Transverse colon (tissue), 4 donors: ENCODE data around the gene CDC42BPB.

Source experiments
- CTCF ChIP-seq, 5 experiments: fragments of 200-600 bp in 3 of 5; fragments of 450-650 bp in 2 of 5; sonication (generic) in 3 of 5; IDR thresholded peaks; 1 replicate in 2 of 5; 2 replicates in 3 of 5; pipeline ENCODE4 v1.5.1; 2016 to 2017; ENCODE audit warnings: antibody characterized with exemption in 5 of 5, inconsistent platforms in 3 of 5, mild to moderate bottlenecking in 2 of 5, moderate library complexity in 1 of 5
- EP300 ChIP-seq: sonication (generic); formaldehyde crosslinking; IDR thresholded peaks from one replicate; pipeline ENCODE4 v1.6.1; 2017; ENCODE audit warnings: antibody characterized with exemption, low read depth
- POLR2A ChIP-seq: fragments of 450-650 bp; IDR thresholded peaks from one replicate; pipeline ENCODE4 v1.6.1; 2016; ENCODE audit warnings: antibody characterized with exemption, mild to moderate bottlenecking, moderate library complexity
- POLR2AphosphoS5 ChIP-seq, 3 donors: sonication (generic); formaldehyde crosslinking; IDR thresholded peaks; one replicate each; pipeline ENCODE4 v1.6.1; 2016; ENCODE audit warnings: antibody characterized with exemption in 3 of 3

DNA sequence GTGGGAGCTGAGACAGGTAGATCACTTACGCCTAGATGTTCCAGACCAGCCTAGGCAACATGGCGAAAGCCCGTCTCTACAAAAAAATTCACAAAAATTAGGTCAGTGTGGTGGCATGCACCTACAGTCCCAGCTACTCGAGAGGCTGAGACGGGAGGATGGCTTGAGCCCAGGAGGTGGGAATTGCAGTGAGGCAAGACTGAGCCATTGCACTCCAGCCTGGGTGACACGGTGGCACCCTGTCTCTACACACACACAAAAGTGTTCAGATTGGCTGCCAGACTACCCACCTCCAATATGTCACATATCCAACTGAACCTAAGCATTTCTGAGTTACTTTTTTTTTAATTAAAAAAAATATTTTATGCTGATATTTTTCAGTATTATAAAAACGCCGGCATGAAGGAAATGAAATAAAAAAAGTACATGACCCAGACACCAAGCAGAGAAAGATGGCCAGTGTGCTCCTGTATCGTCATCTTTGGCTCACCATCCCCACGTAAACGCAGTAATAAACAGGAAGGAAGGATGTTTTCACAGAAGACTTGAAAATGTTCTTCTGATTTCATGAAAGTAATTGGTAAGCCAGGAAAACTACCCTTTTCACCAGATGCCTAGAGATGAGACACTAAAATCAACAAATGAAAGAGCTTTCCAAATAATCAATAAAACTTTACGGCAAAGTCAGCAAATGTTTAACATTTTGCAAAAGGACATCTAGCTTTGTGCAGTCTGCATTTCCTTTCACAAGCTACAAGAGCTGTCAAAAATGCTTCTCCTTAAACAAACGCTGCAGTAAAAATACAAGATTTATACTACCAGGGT lies 26.4 kb downstream of the CDC42BPB start:
- TF ChIP-seq CTCF (IDR thresholded peaks at IDR 0.05) (no peak), EP300 (no peak), POLR2AphosphoS5 (IDR thresholded peaks at IDR 0.05) (peak in 1 of 3 donors; percentile 7), POLR2A (no peak)
